HG03039 (cell line): ENCODE measurements around the gene MAJIN.

ENCODE experiments used
- ATAC-seq: cut with Tn5 transposase; IDR thresholded peaks from one replicate; pipeline ENCODE4 v1.9.1; 2021; ENCODE audit warnings: mild to moderate bottlenecking, moderate library complexity; ENCODE audit not compliant: unreplicated experiment

MAJIN gene

GRCh38 chr11:64894812-64895452, 77.0 kb downstream of the MAJIN start:
- ATAC-seq: no peak

- no peak for ATAC-seq
Measured at GRCh38 chr11:64894070-64894811, 77.7 kb downstream of the MAJIN start.

- no peak for ATAC-seq
Measured at GRCh38 chr11:64893194-64894069, 78.5 kb downstream of the MAJIN start.

GRCh38 chr11:64892838-64893193, 79.1 kb downstream of the MAJIN start:
- ATAC-seq: no peak

- ATAC-seq: no peak
Measured at GRCh38 chr11:64892411-64892831, 79.5 kb downstream of the MAJIN start.

GRCh38 chr11:64891880-64892279, 80.0 kb downstream of the MAJIN start:
- no peak for ATAC-seq

- ATAC-seq: no peak
Measured at GRCh38 chr11:64891215-64891848, 80.6 kb downstream of the MAJIN start.

- no peak for ATAC-seq
Measured at GRCh38 chr11:64890522-64890939, 81.4 kb downstream of the MAJIN start.

GRCh38 chr11:64888729-64889511, 83.0 kb downstream of the MAJIN start:
- no peak for ATAC-seq

GRCh38 chr11:64888406-64888728, 83.5 kb downstream of the MAJIN start:
- ATAC-seq: no peak
